DOHH2 (cell line): ENCODE results near the gene UQCC5.

Source experiments
- H3F3A ChIP-seq: fragments of 200-600 bp; sonication (generic), shearing (Covaris generic); 2 replicates; pipeline ENCODE4 v1.6.0; 2016; ENCODE audit warnings: antibody characterized with exemption, mild to moderate bottlenecking; ENCODE audit not compliant: control insufficient read depth, insufficient read depth
- H3K27ac ChIP-seq: fragments of 200-600 bp; sonication (generic); 2 replicates; pipeline ENCODE4 v1.5.1; 2014; ENCODE audit warnings: low read depth, mild to moderate bottlenecking, low read length, moderate library complexity
- H3K27me3 ChIP-seq: fragments of 200-600 bp; sonication (generic); 2 replicates; pipeline ENCODE4 v1.6.1; 2014; ENCODE audit warnings: mild to moderate bottlenecking, low read length, mixed read lengths; ENCODE audit not compliant: control insufficient read depth
- H3K36me3 ChIP-seq: fragments of 200-600 bp; sonication (generic); 2 replicates; pipeline ENCODE4 v1.6.1; 2014; ENCODE audit warnings: mild to moderate bottlenecking, low read length, moderate library complexity, mixed read lengths; ENCODE audit not compliant: control insufficient read depth
- H3K4me1 ChIP-seq: fragments of 200-600 bp; sonication (generic); 2 replicates; pipeline ENCODE4 v1.6.1; 2014; ENCODE audit warnings: mild to moderate bottlenecking, low read length, mixed read lengths; ENCODE audit not compliant: control insufficient read depth
- H3K4me2 ChIP-seq: fragments of 200-600 bp; sonication (generic); 2 replicates; pipeline ENCODE4 v1.6.0; 2014; ENCODE audit warnings: mild to moderate bottlenecking, low read length, moderate library complexity
- H3K4me3 ChIP-seq: fragments of 200-600 bp; sonication (generic); 2 replicates; pipeline ENCODE4 v1.5.1; 2014; ENCODE audit warnings: mild to moderate bottlenecking, low read length, mixed read lengths
- H3K79me2 ChIP-seq: fragments of 200-600 bp; sonication (generic); 2 replicates; pipeline ENCODE4 v1.6.1; 2014; ENCODE audit warnings: mild to moderate bottlenecking, low read length, mixed read lengths; ENCODE audit not compliant: control insufficient read depth
- H3K9me2 ChIP-seq: fragments of 200-600 bp; sonication (generic); replicated peaks from 2 replicates; pipeline ENCODE4 v1.6.1; 2014; ENCODE audit warnings: mild to moderate bottlenecking, low read length, mixed read lengths; ENCODE audit not compliant: control insufficient read depth
- H3K9me3 ChIP-seq: fragments of 200-600 bp; sonication (generic); 2 replicates; pipeline ENCODE4 v1.6.1; 2014; ENCODE audit warnings: antibody characterized with exemption, low read length, mixed read lengths; ENCODE audit not compliant: control insufficient read depth, insufficient read depth
- H4K20me1 ChIP-seq: fragments of 200-600 bp; sonication (generic); 2 replicates; pipeline ENCODE4 v1.6.0; 2014; ENCODE audit warnings: low read depth, mild to moderate bottlenecking, antibody characterized with exemption, low read length, moderate library complexity; ENCODE audit not compliant: control insufficient read depth, insufficient read depth
- EZH2phosphoT487 ChIP-seq: fragments of 200-600 bp; sonication (generic); IDR thresholded peaks from 2 replicates; pipeline ENCODE4 v1.6.1; 2017; ENCODE audit warnings: borderline replicate concordance, mild to moderate bottlenecking, antibody characterized with exemption, low read length, moderate library complexity, mixed read lengths
- TF ChIP-seq, protein P1 (sequence below): fragments of 200-600 bp; sonication (generic); IDR thresholded peaks from one replicate; pipeline ENCODE4 v1.5.1; 2014; ENCODE audit warnings: antibody characterized with exemption, mild to moderate bottlenecking, low read depth, low read length; ENCODE audit not compliant: poor library complexity, severe bottlenecking

The UQCC5 gene

GRCh38 chr3:52490939-52491526 lies 45.4 kb upstream of the UQCC5 start:
- Histone ChIP-seq H3K36me3 (peaks cover 54% of the 10 kb centered on the region), H3K9me3 (no peaks in the 10 kb centered on the region), H4K20me1 (no peaks in the 10 kb centered on the region), H3K9me2 (no peaks in the 10 kb centered on the region), H3F3A (no peaks in the 10 kb centered on the region), H3K4me1 (no peaks in the 10 kb centered on the region), H3K4me2 (no peak overlapping the region), H3K79me2 (no peaks in the 10 kb centered on the region), H3K27me3 (no peaks in the 10 kb centered on the region), H3K4me3 (no peak overlapping the region), H3K27ac (no peak overlapping the region)
- TF ChIP-seq EZH2phosphoT487 = no peak
- TF ChIP-seq, protein P1, sequence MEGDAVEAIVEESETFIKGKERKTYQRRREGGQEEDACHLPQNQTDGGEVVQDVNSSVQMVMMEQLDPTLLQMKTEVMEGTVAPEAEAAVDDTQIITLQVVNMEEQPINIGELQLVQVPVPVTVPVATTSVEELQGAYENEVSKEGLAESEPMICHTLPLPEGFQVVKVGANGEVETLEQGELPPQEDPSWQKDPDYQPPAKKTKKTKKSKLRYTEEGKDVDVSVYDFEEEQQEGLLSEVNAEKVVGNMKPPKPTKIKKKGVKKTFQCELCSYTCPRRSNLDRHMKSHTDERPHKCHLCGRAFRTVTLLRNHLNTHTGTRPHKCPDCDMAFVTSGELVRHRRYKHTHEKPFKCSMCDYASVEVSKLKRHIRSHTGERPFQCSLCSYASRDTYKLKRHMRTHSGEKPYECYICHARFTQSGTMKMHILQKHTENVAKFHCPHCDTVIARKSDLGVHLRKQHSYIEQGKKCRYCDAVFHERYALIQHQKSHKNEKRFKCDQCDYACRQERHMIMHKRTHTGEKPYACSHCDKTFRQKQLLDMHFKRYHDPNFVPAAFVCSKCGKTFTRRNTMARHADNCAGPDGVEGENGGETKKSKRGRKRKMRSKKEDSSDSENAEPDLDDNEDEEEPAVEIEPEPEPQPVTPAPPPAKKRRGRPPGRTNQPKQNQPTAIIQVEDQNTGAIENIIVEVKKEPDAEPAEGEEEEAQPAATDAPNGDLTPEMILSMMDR = no peak

DNA sequence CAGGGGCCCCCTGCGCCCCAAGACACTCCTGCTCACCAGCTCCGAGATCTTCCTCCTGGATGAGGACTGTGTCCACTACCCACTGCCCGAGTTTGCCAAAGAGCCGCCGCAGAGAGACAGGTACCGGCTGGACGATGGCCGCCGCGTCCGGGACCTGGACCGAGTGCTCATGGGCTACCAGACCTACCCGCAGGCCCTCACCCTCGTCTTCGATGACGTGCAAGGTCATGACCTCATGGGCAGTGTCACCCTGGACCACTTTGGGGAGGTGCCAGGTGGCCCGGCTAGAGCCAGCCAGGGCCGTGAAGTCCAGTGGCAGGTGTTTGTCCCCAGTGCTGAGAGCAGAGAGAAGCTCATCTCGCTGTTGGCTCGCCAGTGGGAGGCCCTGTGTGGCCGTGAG lies 44.3 kb upstream of the UQCC5 start:
- H3K4me1 ChIP-seq = no peaks in the 10 kb centered on the region
- TF ChIP-seq, protein P1 = no peak
- no peak for TF ChIP-seq EZH2phosphoT487

DNA sequence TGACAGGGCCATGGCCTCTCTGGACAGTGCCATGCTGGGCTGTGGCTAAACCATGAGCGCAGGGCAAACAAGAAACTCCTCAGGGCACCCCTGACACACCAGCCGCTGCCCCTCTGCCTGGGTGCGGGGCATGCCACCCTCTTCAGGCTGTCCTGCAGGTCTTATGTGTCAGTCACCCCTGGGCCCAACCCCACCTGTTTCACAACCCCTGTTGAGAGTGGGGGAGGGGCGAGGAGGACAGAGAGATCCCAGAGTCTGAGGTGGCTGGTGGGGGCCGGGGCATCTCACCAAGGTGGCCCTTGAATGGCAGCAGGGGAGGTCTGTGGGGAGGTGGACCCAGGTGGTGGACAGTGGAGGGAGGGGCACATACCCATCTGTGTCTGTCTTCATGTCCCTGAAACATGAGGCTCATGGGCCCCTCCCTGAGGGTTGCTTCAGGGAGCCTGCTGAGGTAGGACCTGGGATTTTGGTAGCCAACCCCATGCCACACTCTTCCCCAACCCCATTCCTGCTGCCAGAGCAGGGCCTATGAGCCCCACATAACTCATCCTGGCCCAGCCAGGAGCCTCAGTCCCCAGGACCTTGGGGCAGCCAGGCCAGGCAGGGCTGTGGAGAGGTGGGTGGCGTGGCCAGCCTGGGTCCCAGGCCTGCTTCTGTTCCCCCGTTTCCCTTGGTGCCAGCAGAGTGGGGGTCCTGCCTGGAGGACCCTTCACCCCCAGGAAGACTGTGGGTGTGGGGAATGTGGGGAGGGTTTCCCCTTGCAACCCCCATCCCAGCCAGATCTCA lies 43.0 kb upstream of the UQCC5 start:
- Histone ChIP-seq H3K4me2 (no peak overlapping the region), H3K27me3 (peaks cover 4% of the 10 kb centered on the region; the same call in 1 of the 2 replicates), H3K4me1 (no peaks in the 10 kb centered on the region), H3K9me2 (no peaks in the 10 kb centered on the region), H3F3A (no peaks in the 10 kb centered on the region), H3K36me3 (peaks cover 39% of the 10 kb centered on the region), H4K20me1 (no peaks in the 10 kb centered on the region), H3K27ac (no peak overlapping the region), H3K79me2 (no peaks in the 10 kb centered on the region), H3K9me3 (no peaks in the 10 kb centered on the region), H3K4me3 (no peak overlapping the region)
- TF ChIP-seq, protein P1 = no peak
- no peak for TF ChIP-seq EZH2phosphoT487

More for the DNA sequence above, 44.3 kb upstream of the UQCC5 start:
- H4K20me1 ChIP-seq = no peaks in the 10 kb centered on the region
- no peaks in the 10 kb centered on the region for H3F3A ChIP-seq
- no peaks in the 10 kb centered on the region for H3K9me3 ChIP-seq
- no peaks in the 10 kb centered on the region for H3K79me2 ChIP-seq
- H3K4me3 ChIP-seq = no peak overlapping the region
- no peak overlapping the region for H3K4me2 ChIP-seq
- peaks cover 49% of the 10 kb centered on the region for H3K36me3 ChIP-seq
- no peaks in the 10 kb centered on the region for H3K9me2 ChIP-seq
- no peaks in the 10 kb centered on the region for H3K27me3 ChIP-seq
- H3K27ac ChIP-seq = no peak overlapping the region
